HepG2 (cell line): ENCODE data around the gene SRC. TPM values are rescaled to one million over a fixed set of nuclear protein-coding genes. Genes with fewer than 3 reads are reported as not detected.

Experiments used
- GZF1 ChIP-seq: sonication (generic); formaldehyde crosslinking; IDR thresholded peaks from 2 replicates; pipeline ENCODE4 v1.5.1; 2020; ENCODE audit warnings: mild to moderate bottlenecking, missing genetic modification reagents
- HNF4A ChIP-seq: sonication (generic); formaldehyde crosslinking; IDR thresholded peaks from 2 replicates; pipeline ENCODE4 v1.4.0; 2020; ENCODE audit warnings: missing genetic modification reagents
- ISX ChIP-seq: sonication (generic); formaldehyde crosslinking; conservative IDR thresholded peaks from 2 replicates; pipeline ENCODE4 v1.5.0; 2020; ENCODE audit warnings: missing genetic modification reagents
- MTA3 ChIP-seq: sonication (generic); formaldehyde crosslinking; IDR thresholded peaks from 2 replicates; pipeline ENCODE4 v1.4.0; 2020; ENCODE audit warnings: missing genetic modification reagents
- NCOR1 ChIP-seq: fragments of 200-600 bp; sonication (generic); IDR thresholded peaks from 2 replicates; pipeline ENCODE4 v1.7.0; 2017; ENCODE audit warnings: antibody characterized with exemption, low read length, borderline replicate concordance
- USF2 ChIP-seq, 2 experiments: sonication (generic) in 1 of 2; formaldehyde crosslinking in 1 of 2; IDR thresholded peaks; 2 replicates each; pipeline versions ENCODE4 v1.5.1 to v1.6.1; 2011 to 2020; ENCODE audit warnings: borderline replicate concordance in 1 of 2, low read depth in 1 of 2, low read length in 1 of 2, mild to moderate bottlenecking in 1 of 2, missing genetic modification reagents in 1 of 2, moderate library complexity in 1 of 2
- ZFP82 ChIP-seq: sonication (generic); formaldehyde crosslinking; IDR thresholded peaks from 2 replicates; pipeline ENCODE4 v1.5.1; 2020; ENCODE audit warnings: mild to moderate bottlenecking, missing genetic modification reagents, borderline replicate concordance
- ZNF552 ChIP-seq: sonication (generic); formaldehyde crosslinking; IDR thresholded peaks from 2 replicates; pipeline ENCODE4 v1.9.0; 2022; ENCODE audit warnings: missing genetic modification reagents, mild to moderate bottlenecking, borderline replicate concordance
- ZNF777 ChIP-seq: sonication (generic); formaldehyde crosslinking; IDR thresholded peaks from 2 replicates; pipeline ENCODE4 v1.4.0; 2020; ENCODE audit warnings: missing genetic modification reagents
- ZSCAN22 ChIP-seq: sonication (generic); formaldehyde crosslinking; IDR thresholded peaks from 2 replicates; pipeline ENCODE4 v1.4.0; 2020; ENCODE audit warnings: mild to moderate bottlenecking, missing genetic modification reagents
- polyA plus RNA-seq, 8 experiments: library from polyadenylated mRNA; depleted of rRNA in 3 of 8; stranded (reverse) in 7 of 8; unstranded in 1 of 8; fragments of >200 nt; fragmentation: Illumina TruSeq in 4 of 8; extraction: Trizol in 4 of 8; gene quantifications; 2 replicates each; pipeline versions ENCODE4 v1.2.1 to v1.2.3, GENCODE V29; 2011 to 2016; ENCODE audit warnings: low read depth in 4 of 8, missing spikeins in 1 of 8, mixed read lengths in 1 of 8; ENCODE audit not compliant: insufficient read depth in 1 of 8
- total RNA-seq, 5 experiments: library from RNA; depleted of rRNA; stranded (reverse); fragments of >200 nt; fragmentation: Illumina TruSeq; extraction: Trizol; gene quantifications; 2 replicates each; pipeline ENCODE4 v1.2.3, GENCODE V29; 2016; ENCODE audit warnings: low read depth in 1 of 5
- TF ChIP-seq, protein P1 (sequence below), 2 experiments: fragments of 450-650 bp in 1 of 2; sonication (generic) in 1 of 2; formaldehyde crosslinking in 1 of 2; IDR thresholded peaks; 2 replicates each; pipeline versions ENCODE4 v1.6.1 to v1.8.0; 2016 to 2022; ENCODE audit warnings: antibody characterized with exemption in 1 of 2, mild to moderate bottlenecking in 1 of 2, missing genetic modification reagents in 1 of 2
- TF ChIP-seq, protein P2 (sequence below): sonication (generic); formaldehyde crosslinking; IDR thresholded peaks from 2 replicates; pipeline ENCODE4 v1.8.0; 2022; ENCODE audit warnings: missing genetic modification reagents, mild to moderate bottlenecking, borderline replicate concordance

SRC gene
- total and polyA plus RNA-seq, 2 of the 13 experiments (the other 11 are each of a cell fraction or from before 2014, with no cell fraction given): 54.7 to 192 TPM

DNA sequence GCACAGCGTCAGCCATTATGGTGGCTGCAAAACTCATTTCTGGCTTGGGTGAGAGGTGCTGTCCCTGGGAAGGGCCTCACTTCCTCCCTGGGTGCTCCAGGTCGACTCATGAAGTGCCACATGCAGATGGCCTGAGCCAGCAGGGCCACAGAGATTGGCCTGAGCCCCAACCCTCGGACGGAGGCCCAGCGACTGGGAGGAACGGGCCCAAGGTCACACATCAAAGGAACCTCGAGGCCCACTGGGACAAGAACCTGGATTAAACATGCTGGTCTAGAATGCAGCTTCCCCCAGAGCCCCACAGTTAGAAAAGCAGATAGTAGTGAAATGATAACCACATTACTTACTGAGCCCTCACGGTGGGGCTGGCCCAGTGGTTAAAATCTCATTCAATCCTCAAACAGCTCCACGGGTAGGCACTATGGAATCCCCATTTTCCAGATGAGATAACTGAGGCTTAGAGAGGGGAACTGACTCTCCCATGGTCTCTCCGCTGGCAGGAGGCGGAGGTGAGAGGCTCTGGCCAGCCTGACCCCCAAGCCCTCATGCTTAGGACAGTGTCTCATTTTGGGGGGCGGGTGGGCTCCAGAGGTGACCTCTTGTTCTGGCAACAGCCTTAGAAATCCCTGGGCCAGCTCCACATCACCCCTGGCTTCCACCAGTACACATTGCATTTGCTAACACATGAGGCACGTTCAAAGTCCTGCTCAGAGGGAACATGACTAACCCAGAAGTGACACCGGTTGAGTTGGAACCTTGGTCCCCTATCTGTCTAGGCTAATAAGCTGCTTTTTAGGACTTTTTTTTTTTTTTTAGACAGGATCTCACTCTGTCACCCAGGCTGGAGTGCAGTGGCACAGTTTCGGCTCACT lies 53.0 kb downstream of the SRC start (continued):
- TF ChIP-seq, protein P1, sequence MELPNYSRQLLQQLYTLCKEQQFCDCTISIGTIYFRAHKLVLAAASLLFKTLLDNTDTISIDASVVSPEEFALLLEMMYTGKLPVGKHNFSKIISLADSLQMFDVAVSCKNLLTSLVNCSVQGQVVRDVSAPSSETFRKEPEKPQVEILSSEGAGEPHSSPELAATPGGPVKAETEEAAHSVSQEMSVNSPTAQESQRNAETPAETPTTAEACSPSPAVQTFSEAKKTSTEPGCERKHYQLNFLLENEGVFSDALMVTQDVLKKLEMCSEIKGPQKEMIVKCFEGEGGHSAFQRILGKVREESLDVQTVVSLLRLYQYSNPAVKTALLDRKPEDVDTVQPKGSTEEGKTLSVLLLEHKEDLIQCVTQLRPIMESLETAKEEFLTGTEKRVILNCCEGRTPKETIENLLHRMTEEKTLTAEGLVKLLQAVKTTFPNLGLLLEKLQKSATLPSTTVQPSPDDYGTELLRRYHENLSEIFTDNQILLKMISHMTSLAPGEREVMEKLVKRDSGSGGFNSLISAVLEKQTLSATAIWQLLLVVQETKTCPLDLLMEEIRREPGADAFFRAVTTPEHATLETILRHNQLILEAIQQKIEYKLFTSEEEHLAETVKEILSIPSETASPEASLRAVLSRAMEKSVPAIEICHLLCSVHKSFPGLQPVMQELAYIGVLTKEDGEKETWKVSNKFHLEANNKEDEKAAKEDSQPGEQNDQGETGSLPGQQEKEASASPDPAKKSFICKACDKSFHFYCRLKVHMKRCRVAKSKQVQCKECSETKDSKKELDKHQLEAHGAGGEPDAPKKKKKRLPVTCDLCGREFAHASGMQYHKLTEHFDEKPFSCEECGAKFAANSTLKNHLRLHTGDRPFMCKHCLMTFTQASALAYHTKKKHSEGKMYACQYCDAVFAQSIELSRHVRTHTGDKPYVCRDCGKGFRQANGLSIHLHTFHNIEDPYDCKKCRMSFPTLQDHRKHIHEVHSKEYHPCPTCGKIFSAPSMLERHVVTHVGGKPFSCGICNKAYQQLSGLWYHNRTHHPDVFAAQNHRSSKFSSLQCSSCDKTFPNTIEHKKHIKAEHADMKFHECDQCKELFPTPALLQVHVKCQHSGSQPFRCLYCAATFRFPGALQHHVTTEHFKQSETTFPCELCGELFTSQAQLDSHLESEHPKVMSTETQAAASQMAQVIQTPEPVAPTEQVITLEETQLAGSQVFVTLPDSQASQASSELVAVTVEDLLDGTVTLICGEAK (IDR thresholded peaks at IDR 0.05): no peak
- TF ChIP-seq, protein P1 (CRISPR knock-in tag; IDR thresholded peaks at IDR 0.05): peak; percentile 60; the same call in 1 of the 2 replicates
- TF ChIP-seq NCOR1 (peak; percentile 80), ZNF552 (CRISPR knock-in tag) (no peak), ZNF777 (CRISPR knock-in tag) (peak; percentile 57), GZF1 (CRISPR knock-in tag) (no peak), ZSCAN22 (CRISPR knock-in tag) (no peak), HNF4A (peak; percentile 95), ISX (CRISPR knock-in tag) (no peak), USF2 (IDR thresholded peaks at IDR 0.05; ENCODE audit: low read depth, low read length) (no peak), USF2 (CRISPR knock-in tag; IDR thresholded peaks at IDR 0.05; ENCODE audit: borderline replicate concordance) (no peak), ZFP82 (CRISPR knock-in tag) (no peak), MTA3 (CRISPR knock-in tag) (no peak)
- TF ChIP-seq, protein P2, sequence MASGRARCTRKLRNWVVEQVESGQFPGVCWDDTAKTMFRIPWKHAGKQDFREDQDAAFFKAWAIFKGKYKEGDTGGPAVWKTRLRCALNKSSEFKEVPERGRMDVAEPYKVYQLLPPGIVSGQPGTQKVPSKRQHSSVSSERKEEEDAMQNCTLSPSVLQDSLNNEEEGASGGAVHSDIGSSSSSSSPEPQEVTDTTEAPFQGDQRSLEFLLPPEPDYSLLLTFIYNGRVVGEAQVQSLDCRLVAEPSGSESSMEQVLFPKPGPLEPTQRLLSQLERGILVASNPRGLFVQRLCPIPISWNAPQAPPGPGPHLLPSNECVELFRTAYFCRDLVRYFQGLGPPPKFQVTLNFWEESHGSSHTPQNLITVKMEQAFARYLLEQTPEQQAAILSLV (CRISPR knock-in tag): peak; percentile 22; the same call in 1 of the 2 replicates
